Right lobe of liver (tissue), 4 donors: ENCODE data around the gene GAREM1.

Experiments
- POLR2A ChIP-seq: fragments of 450-650 bp; IDR thresholded peaks from one replicate; pipeline ENCODE4 v1.6.1; 2017; ENCODE audit warnings: antibody characterized with exemption, mild to moderate bottlenecking
- TF ChIP-seq, protein P1 (sequence below), 4 donors: fragments of 200-600 bp in 3 of 4; fragments of 450-650 bp in 1 of 4; IDR thresholded peaks; one replicate each; pipeline versions ENCODE4 v1.5.1 to v1.8.0; 2016 to 2022; ENCODE audit warnings: antibody characterized with exemption in 4 of 4, mild to moderate bottlenecking in 2 of 4
- donor health status: DM: no; HTN: no; CAD: no.
- donor health status: DM: no; HTN: no; CAD: no.
- donor health status: DM: no; HTN: yes; CAD: no.

DNA sequence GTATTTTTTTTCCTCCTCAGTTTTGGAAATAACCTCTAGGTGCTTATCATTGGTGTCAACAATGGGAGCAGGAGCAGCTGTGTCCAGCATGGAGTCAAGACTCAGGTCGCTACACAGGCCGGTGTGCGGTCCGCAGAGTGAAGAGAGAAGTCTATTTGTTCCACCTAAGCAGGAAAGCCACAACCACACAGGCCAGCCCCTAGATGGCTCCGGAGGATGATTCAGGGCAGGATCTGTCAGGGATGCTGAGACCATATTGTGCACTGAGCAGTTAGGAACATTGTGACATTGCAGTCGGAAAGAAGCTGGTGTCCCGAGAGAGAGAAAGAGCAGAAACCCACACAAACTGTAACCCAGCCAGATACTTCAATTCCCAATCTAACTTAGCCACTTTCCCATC, 136.9 kb downstream of the GAREM1 start:
- no peak for TF ChIP-seq POLR2A
- TF ChIP-seq, protein P1, sequence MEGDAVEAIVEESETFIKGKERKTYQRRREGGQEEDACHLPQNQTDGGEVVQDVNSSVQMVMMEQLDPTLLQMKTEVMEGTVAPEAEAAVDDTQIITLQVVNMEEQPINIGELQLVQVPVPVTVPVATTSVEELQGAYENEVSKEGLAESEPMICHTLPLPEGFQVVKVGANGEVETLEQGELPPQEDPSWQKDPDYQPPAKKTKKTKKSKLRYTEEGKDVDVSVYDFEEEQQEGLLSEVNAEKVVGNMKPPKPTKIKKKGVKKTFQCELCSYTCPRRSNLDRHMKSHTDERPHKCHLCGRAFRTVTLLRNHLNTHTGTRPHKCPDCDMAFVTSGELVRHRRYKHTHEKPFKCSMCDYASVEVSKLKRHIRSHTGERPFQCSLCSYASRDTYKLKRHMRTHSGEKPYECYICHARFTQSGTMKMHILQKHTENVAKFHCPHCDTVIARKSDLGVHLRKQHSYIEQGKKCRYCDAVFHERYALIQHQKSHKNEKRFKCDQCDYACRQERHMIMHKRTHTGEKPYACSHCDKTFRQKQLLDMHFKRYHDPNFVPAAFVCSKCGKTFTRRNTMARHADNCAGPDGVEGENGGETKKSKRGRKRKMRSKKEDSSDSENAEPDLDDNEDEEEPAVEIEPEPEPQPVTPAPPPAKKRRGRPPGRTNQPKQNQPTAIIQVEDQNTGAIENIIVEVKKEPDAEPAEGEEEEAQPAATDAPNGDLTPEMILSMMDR (IDR thresholded peaks at IDR 0.05): no peak
